ENCODE measurements around the gene TMEM164. TPM values are rescaled to one million over a fixed set of nuclear protein-coding genes. Genes with fewer than 3 reads are reported as not detected.

The TMEM164 gene
- total RNA-seq, 1 experiment from 2014 or later = 17.4 TPM

GRCh38 chrX:110037178-110037577, 34.3 kb downstream of the TMEM164 start:
- DNase-seq (ENCODE audit: low spot score) = no peak

GRCh38 chrX:110038900-110039299, 36.0 kb downstream of the TMEM164 start:
- DNase-seq (ENCODE audit: low spot score) = no peak

GRCh38 chrX:110041980-110042379, 39.1 kb downstream of the TMEM164 start:
- DNase-seq (ENCODE audit: low spot score) = no peak

- DNase-seq (ENCODE audit: low spot score) = no peak
Measured at GRCh38 chrX:110042496-110042895, 39.6 kb downstream of the TMEM164 start.

GRCh38 chrX:110043506-110043905, 40.6 kb downstream of the TMEM164 start:
- DNase-seq (ENCODE audit: low spot score) = no peak

GRCh38 chrX:110044346-110045249, 41.7 kb downstream of the TMEM164 start:
- DNase-seq (ENCODE audit: low spot score) = no peak

- DNase-seq (ENCODE audit: low spot score) = no peak
Measured at GRCh38 chrX:110045421-110045820, 42.5 kb downstream of the TMEM164 start.

- no peak for DNase-seq (ENCODE audit: low spot score)
Measured at GRCh38 chrX:110046001-110046400, 43.1 kb downstream of the TMEM164 start.

- no peak for DNase-seq (ENCODE audit: low spot score)
Measured at GRCh38 chrX:110046971-110047370, 44.1 kb downstream of the TMEM164 start.

- no peak for DNase-seq (ENCODE audit: low spot score)
Measured at GRCh38 chrX:110049096-110049495, 46.2 kb downstream of the TMEM164 start.

GRCh38 chrX:110050386-110050785, 47.5 kb downstream of the TMEM164 start:
- DNase-seq (ENCODE audit: low spot score) = no peak

GRCh38 chrX:110050901-110051300, 48.0 kb downstream of the TMEM164 start:
- DNase-seq (ENCODE audit: low spot score) = no peak

GRCh38 chrX:110051559-110051958, 48.6 kb downstream of the TMEM164 start:
- no peak for DNase-seq (ENCODE audit: low spot score)

GRCh38 chrX:110052303-110052702, 49.4 kb downstream of the TMEM164 start:
- DNase-seq (ENCODE audit: low spot score) = no peak

GRCh38 chrX:110053453-110053852, 50.5 kb downstream of the TMEM164 start:
- DNase-seq (ENCODE audit: low spot score) = no peak

- DNase-seq (ENCODE audit: low spot score) = no peak
Measured at GRCh38 chrX:110055616-110056015, 52.7 kb downstream of the TMEM164 start.

- DNase-seq (ENCODE audit: low spot score) = no peak
Measured at GRCh38 chrX:110056419-110056818, 53.5 kb downstream of the TMEM164 start.

- DNase-seq (ENCODE audit: low spot score) = no peak
Measured at GRCh38 chrX:110059410-110059809, 56.5 kb downstream of the TMEM164 start.

- DNase-seq (ENCODE audit: low spot score) = no peak
Measured at GRCh38 chrX:110060317-110060716, 57.4 kb downstream of the TMEM164 start.

GRCh38 chrX:110060846-110061537, 58.1 kb downstream of the TMEM164 start:
- DNase-seq (ENCODE audit: low spot score) = no peak

- no peak for DNase-seq (ENCODE audit: low spot score)
Measured at GRCh38 chrX:110062919-110063318, 60.0 kb downstream of the TMEM164 start.

GRCh38 chrX:110066488-110067225, 63.7 kb downstream of the TMEM164 start:
- DNase-seq (ENCODE audit: low spot score) = no peak

All from H4 (cell line).